Epidermal melanocyte (primary cell): ENCODE results near the gene TMEM52.
"Not testable (repeated sequence)": the region's sequence is repeated elsewhere in the genome, so short reads cannot be mapped to it uniquely, and the experiment has no call there.

Source experiments
- DNase-seq: peaks from one replicate; pipeline ENCODE4 v3.0.0; 2011; ENCODE audit warnings: low spot score; ENCODE audit not compliant: insufficient read length

TMEM52 gene

DNA sequence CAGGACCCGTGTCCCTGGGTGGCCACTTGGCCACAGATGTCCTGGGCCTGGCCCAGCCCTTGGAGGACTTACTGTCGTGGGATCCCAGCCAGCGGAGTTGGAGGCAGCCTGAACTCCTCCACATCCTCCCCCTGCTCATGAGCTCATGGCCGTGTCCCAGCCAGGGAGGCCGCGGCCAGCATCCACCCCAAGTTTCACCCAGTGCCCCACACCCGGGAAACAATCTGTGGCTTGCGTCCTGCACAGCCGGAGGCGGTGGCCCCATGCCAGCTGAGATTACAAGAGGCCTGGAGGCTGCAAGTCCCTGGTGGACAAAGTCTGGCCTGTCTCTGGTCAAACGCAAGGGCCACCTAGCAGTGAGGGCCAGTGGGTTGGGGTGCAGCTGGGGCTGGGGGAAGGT, 27.5 kb upstream of the TMEM52 start:
- no peak for DNase-seq

DNA sequence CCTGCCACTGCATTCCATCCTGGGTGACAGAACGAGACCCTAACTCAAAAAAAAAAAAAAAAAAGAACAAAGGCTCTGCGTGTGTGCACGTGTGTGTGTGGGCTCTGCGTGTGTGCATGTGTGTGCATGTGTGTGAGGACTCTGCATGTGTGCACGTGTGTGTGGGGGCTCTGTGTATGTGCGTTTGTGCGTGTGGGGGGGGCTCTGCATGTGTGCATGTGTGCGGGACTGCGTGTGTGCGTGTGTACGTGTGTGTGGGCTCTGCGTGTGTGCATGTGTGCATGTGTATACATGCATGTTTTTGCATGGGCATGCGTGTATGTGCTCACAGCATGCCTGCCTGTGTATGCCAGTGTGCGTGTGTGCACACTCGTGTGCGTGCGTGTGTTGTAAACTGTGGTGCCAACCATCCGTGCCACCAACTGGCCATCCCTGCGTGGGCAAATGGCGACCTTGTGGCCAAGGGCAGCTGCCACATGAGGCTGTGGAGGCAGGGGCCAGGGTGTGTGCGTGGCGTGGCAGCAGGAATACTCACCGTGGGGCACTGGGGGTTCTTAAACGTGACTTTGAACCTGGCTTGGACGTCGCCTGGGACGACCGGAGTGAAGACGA, 26.8 kb upstream of the TMEM52 start:
- no peak for DNase-seq

DNA sequence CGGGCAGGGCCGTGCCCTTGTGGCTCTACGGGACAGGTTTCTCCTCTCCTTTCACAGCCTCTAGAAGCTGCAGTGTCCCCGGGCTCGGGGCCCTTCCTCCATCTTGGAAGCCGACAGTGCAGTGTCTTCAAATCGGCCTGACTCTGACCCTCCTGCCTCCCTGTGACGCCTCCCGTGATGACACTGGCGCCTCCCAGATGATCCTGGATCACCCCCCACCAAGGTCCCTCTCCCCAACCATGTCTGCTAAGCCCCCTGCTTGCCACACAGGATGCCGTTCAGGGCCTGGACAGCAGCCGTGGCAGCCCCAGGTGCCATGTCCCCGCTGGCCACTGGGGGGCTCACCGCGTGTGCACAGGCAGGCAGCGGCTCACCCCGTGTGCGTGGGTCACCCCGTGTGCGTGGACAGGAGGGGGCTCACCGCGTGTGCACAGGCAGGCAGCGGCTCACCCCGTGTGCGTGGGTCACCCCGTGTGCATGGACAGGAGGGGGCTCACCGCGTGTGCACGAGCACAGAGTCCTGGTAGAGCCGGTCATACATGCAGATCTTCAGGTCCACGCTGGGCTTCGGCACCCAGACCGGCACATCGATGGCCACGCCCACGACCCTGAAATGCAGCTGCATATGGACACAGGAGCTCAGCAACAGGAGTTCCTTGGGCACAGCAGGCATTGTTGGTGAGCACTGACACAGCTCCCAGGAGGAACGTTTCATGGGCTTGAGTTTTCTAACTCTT, 24.9 kb upstream of the TMEM52 start:
- DNase-seq, result no peak

DNA sequence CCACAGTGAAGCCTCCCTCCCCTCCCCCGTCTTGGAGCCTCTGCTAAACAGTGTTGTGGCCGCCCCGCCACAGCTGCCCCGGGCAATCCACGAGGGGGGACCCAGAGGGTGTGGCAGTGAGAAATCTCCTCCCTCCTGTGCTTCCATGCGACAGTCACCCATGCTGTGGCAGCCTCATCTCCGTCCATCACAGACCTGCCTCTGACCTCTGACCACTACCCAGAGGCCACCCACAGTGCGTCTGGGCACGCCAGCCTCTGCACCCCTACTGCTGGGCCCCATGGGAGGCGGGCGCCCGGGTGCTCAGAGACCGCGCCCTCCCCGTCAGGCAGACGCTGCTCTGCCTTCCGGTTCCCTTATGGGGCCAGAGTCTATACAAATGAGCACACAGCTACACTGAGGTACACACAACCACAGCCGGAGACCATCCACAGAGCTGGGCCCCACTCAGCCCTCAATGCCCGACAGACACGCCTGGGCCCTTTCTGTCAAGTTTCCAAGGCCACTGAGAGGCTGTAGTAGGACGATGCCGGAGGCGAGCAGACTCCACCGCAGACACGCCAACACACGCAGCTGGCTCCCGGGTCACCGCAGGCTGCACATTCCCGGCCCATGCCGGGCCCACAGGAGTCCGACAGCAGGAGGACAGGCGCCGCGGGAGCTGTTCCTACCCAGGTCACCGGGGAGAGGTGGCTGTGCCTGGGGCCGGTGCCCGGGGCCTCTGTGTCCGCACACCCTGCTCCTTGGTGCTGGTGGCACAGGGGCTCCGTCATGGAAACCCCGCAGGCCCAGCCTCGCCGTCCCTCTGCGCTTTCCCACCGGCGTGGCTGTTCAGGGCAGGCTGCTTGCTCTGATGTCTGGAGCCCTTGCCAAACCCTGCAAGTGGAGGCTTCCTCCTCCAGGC, 23.9 kb upstream of the TMEM52 start:
- no peak for DNase-seq

DNA sequence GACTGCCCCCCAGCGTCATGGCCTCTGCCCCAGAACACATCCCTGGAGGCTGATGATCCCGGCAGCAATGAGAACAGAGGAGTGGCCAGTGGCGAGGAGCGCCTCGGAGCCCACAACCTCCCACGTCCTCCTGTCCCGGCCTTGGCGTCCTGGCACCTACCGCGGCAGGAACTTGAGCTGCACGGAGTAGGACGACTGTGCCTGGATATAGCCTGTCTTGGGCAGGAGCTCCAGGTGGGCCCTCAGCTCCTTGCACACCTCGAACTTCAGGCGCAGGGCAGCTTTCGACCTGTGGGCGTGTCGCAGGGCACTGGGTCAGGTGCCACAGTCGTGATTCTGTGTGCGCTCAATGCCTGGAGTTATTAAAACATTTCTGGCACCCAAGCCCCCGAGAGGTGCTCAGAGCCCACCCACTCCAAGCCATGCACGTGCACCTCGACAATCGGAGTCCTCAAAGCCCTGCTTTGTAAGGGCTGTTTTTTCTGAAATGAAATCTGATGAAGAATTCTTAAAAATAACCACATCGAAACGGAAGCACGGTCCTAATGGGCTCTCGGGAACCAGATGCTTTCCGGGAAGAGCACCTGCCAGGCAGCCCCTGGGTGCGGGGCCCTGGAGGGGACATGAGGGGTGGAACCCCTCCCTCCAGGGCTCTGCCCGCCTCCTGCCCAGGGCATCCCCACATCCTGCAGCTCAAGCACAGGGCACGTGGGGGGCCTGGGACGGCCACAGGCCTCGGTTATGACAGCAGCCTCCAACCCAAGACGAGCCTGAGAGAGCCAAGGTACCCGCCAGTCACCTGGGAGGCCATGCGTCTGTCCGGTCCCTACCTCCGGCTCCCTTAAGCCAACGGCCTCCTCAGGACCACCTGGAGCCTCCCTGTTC, 23.0 kb upstream of the TMEM52 start:
- DNase-seq, result no peak

DNA sequence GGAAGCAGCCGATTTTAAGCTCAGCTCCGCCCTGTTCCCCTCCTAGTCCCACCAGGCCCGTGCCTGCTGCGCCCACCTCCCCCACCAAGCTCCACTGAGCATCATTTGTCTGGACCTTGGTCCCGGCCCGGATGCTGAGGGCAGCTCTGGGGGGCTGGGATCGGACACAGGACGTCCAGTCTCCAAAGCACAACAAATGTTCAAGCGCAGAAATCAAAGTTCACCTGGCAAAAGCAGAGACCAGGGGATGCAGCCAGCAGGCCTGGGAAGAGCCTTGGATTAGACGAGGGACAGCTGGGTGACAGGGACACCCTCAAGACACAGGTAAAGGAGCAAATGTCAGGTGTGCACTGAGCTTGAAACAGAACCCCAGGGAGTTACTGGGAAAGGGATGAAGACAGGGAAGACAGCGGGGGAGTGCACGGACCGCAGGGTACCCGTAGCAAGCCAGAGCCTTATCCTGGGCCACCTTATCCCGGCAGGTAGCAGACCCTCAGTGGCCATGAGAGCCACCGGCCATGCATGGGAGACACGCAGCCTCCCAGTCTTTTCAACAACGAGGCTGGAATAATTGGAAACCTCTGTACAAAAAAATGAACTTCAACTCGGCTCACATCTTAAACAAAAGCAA, 22.2 kb upstream of the TMEM52 start:
- no peak for DNase-seq

DNA sequence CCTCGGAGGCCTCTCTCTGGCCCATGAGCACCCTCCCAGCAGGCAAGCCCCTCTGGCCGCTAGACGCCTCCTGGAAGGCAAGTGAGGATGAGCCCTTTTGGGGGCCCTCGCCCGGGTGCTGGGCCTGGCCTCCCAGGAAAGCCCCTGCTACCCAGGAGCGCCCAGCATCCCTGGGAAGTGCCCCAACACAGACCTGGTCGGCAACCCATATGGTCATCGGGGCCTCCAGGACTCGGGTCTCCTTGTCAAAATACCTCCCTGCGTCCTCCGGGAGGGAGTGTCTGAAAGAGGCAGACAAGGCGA, 21.0 kb upstream of the TMEM52 start:
- DNase-seq, result no peak

DNA sequence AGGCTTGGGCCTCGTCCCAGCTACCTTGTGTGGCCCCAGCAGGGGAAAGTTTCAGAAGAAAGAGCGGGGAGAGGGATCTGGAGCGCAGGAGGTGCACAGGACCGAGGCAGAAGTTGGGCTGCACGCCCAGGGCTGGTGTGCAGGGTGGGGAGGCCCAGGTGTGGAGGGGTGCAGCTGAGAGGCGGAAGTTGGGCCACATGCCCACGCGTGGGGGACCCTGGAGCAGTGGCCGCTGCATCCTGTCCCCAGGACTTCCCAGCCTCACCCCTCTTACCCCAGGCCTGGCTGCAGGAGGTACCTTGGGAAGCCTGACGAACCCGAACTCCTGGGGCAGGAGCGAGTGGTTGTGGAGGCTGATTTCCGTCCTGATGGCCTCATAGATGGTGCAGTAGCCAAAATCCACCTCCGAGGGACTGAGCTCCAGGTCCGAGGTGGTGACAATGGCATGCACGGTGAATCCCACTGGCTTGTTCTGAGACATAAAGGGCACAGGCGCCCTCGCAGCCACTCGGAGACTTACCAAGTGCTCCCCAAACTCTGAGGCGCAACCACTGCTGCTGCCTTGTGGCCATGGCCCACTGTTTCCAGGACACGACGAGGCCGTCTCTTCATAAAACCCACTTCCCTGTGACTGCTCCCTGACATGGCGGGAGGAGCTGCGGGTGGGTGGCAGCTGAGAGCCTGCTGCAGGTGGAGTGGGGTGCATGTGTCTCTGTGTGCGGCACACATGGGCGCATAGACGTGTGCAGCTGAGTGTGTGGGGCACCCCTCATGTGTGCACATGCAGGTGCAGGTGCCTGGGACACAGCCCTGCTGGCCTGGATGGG, 20.4 kb upstream of the TMEM52 start:
- no peak for DNase-seq

DNA sequence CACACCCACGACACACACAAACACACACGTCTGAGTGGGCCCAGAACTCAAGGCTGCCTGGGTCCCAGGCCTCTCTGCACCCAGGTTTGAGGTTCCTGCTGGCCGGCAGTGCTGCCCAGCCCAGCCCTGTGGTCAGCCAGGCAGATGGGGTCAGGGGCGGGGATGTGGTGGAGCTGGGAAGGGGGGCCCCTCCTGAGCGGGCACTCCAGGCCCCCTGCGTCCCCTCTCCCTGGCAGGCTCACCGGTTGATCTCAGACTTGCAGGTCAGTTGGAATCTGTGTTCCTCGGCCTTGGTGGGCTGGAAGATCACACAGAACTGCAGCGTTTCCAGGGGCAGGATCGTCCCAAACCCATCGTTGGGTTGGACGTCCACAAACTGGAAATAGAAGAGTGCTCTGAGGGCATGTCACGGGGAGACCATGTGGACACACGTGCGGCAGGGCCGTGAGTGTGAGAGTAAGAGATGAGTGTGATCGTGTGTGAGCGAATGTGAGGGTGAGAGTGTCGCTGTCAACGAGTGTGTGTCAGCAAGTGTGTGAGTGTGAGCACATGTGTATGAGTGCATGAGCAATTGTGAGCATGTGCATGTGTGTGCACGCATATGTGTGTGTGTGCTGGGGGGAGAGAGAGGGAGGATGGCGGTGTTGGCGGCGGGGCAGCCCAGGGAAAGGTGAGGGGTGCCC, 19.7 kb upstream of the TMEM52 start:
- no peak for DNase-seq

DNA sequence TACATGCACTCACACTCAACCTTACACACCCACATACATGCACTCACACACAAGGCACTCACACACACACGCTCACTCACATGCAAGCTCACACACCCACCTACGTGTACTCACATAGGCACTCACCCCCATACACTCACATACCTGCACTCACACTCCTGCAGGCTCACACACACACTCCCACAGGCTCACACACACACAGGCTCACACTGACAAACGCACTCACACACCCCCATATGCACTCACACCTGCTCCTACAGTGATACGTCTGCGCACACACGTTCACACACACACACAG, 19.1 kb upstream of the TMEM52 start:
- no peak for DNase-seq

DNA sequence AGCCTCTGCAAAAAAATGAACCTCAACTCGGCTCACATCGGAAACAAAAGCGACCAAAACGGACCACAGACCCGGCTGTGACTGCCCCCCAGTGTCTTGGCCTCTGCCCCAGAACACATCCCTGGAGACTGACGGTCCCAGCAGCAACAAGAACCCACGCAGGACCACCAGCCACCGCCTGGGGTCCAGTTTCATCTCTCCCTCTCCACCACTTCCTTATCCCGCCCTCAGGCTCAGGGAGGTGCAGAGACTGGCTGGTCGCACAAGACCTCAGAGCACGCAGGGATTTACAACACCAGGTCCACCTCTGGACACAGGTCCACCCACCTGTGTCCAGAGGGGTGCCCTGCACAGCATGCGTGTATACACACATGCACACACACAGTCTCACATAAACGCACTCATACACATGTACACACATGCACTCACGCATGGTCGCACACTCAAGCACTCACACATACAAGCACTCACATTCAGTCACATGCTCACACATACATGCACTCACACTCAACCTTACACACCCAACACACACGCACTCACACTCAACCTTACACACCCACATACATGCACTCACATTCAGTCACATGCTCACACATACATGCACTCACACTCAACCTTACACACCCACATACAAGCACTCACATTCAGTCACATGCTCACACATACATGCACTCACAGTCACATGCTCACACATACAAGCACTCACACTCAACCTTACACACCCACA, 18.6 kb upstream of the TMEM52 start:
- DNase-seq, result no peak

DNA sequence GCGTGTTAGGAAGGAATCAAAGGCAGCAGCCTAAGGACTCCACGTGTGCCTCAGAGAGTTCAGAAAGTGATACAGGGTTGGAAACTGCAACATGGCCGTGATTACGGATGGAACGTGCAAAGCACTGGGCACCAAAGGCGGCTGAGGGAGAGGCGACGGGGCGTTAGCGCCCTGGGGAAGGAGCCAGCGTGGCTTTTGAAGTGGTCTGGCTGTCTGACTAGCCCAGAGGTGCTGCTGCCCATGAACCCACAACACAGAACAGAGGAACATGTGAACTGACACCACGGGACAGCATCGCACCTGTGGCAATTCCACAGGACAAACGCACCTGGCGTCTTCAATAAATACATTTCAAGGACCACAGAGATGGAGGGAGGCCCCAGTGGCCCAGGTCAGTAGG, 18.0 kb upstream of the TMEM52 start:
- DNase-seq, result no peak

DNA sequence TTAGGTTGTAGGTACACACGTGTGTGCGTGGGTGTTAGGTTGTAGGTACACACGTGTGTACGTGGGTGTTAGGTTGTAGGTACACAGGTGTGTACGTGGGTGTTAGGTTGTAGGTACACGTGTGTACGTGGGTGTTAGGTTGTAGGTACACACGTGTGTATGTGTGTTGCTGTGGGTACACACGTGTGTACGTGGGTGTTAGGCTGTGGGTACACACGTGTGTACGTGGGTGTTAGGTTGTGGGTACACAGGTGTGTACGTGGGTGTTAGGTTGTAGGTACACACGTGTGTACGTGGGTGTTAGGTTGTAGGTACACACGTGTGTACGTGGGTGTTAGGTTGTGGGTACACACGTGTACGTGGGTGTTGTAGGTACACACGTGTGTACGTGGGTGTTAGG, 15.8 kb upstream of the TMEM52 start:
- DNase-seq, result not testable (repeated sequence)

DNA sequence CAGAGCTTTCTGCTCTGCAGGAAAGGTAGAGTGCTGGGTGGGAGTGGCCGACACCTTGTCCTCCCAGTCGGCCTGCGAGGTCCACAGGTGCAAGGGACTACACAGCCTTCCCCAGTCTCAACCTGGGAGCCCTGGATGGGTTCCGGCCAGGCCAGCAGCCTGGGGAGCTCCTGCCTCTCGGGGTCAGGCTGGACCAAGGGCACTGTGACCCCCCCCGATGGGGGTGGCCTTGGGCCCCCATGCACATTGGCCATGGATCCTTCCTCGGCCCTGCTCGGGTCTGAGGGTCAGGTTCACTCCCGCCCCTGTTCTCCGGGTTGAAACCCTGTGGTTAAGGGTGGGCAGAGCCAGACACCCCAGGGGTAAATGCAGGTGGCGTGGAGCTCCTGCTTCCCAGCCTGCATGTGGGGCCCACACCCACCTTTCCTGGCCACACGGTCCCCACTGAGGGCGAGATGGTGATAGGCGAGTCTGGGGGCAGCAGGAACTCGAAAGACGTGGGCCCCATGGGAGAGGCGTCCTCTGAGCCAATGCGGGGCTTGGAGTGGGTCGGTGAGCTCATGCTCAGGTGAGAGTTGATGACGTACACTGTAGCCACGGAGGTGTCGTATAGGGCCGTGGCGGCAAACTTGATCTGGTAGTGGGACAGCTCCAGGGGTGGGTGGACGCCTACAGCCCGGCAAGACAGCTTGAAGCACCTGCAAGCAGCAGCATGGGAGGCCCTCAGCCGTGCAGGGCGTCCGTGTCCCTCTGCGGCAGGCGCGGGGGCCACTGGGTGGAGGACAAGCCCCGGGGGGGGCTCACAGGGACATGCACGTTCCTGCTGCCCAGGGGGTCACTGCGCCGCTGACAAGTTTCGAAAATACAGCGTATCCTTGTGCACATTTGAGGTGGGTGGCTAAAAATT, 10.8 kb upstream of the TMEM52 start:
- DNase-seq, result no peak

DNA sequence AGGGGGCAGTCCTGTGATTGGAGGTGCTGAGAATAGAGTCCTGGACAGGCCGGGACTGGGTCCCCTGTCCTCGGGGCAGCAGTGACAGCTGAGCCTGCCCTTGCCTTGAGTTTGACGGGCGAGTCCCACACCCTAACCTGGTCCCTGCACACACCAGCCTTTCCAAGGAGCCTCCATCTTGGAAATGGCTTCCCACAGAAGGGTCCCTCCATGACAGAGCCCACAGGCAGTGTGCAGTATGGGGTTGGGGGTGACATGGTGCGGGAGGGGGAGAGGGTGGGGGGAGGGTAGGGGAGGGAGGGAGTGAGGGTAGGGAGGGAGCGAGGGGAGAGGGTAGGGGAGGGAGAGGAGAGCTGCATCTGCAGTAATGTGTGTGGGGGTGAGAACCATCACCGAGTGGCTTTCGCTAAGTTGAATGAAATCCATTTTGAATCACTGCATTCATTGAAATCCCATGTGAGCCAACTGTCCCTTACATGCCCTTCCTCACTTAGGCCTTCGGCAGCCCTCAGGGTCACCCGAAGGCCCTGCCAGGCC, 10.1 kb upstream of the TMEM52 start:
- no peak for DNase-seq

DNA sequence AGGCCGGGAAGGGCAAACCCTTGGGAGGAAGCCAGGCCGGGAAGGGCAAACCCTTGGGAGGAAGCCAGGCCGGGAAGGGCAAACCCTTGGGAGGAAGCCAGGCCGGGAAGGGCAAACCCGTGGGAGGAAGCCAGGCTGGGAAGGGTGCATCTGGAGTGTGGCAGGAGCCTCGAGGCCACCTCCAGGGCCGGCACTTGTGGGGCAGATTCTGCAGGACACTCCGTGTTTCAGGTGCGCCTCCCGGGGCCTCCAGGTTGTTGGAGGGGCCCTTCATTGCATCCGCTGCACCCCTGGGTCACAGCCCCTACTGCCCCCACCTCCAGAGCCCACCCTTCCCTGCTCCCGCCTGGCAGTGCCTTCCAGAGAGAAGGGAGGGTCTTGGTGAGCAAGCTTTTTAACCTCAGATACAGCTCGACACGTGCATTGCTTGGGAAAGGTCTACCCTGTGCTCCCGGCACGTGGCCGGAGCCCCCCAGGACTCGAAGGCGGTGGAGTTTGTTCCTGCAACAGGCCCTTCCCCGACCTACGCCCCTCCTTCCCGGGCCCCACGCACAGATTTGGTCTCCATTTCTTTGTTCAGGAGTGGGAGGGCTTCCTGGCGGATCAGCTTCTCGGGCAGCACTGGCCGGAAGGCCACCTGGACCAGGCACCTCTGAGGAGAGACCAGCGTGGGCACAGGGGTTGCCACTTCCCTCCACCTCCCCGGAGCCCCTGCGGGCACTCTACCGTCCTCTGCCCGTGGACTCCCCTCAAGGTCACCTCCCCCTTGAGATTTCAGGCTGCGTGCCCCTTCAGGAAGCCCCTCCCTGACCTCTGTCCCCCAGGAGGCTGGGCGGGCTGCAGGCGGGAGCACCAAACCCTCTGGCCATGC, 9.4 kb upstream of the TMEM52 start:
- no peak for DNase-seq

DNA sequence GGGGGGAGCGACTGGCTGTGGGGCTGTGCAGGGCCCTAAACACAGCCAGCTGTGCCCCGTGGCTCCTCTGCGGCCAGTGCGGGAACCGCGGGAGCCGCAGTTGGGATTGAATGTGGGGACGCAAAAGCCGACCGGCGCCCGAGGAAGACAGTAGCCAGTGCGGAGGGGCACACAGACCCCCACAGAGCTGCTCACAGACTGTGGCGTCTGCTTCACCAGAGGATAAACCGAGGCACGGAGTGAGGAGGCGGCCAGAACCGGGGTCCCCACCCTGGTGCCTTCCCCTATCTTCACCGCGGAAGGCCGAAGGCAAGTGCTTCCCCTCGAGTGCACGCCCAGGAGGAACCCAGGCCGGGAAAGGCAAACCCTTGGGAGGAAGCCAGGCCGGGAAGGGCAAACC, 8.7 kb upstream of the TMEM52 start:
- DNase-seq, result no peak
